HEK293 (cell line): ENCODE results near the gene VPS13C.

Experiments
- CTCF ChIA-PET: fragments of 350-600 bp; formaldehyde crosslinking; extraction: SDS; loops from one replicate; lab custom pipeline; 2021; ENCODE audit warnings: antibody characterized with exemption; lab: Yijun Ruan, JAX
- POLR2A ChIA-PET: fragments of 300-600 bp; formaldehyde crosslinking; extraction: SDS; loops from one replicate; lab custom pipeline; 2020; ENCODE audit warnings: antibody characterized with exemption, inconsistent platforms; lab: Yijun Ruan, JAX
- H3K27ac ChIP-seq: fragments of 200-500 bp; sonication (Bioruptor generic); 2 replicates; pipeline ENCODE4 v1.5.1; 2014; ENCODE audit warnings: low read depth, low read length, control low read depth, inconsistent platforms; ENCODE audit errors: extremely low read depth
- H3K36me3 ChIP-seq, 2 experiments: fragments of 200-500 bp in 1 of 2; sonication (Bioruptor generic) in 1 of 2; 1 replicate in 1 of 2; 2 replicates in 1 of 2; pipeline ENCODE4 v1.5.1; 2014 to 2017; ENCODE audit warnings: inconsistent platforms in 2 of 2, low read length in 2 of 2; ENCODE audit not compliant: control insufficient read depth in 2 of 2, insufficient read depth in 1 of 2
- H3K4me1 ChIP-seq: fragments of 200-500 bp; sonication (Bioruptor generic); 2 replicates; pipeline ENCODE4 v1.5.1; 2014; ENCODE audit warnings: mild to moderate bottlenecking, low read length, inconsistent platforms; ENCODE audit not compliant: control insufficient read depth, insufficient read depth
- H3K4me3 ChIP-seq: 2 replicates; pipeline ENCODE4 v1.5.1; 2011; ENCODE audit warnings: low read depth, mild to moderate bottlenecking, control low read depth, low read length, moderate library complexity
- H3K9me3 ChIP-seq: fragments of 200-500 bp; sonication (Bioruptor generic); 2 replicates; pipeline ENCODE4 v1.5.1; 2014; ENCODE audit warnings: low read depth, low read length, inconsistent platforms; ENCODE audit not compliant: control insufficient read depth, insufficient read depth
- AEBP2 ChIP-seq: fragments of 450-650 bp; formaldehyde crosslinking; IDR thresholded peaks from 2 replicates; pipeline ENCODE4 v1.5.1; 2016; ENCODE audit warnings: missing biosample characterization, missing genetic modification characterization, borderline replicate concordance
- ATF2 ChIP-seq: fragments of 450-650 bp; formaldehyde crosslinking; IDR thresholded peaks from 2 replicates; pipeline ENCODE4 v1.5.1; 2016; ENCODE audit warnings: missing biosample characterization, missing genetic modification characterization, low read depth
- BCL11B ChIP-seq: fragments of 450-650 bp; formaldehyde crosslinking; IDR thresholded peaks from 2 replicates; pipeline ENCODE4 v1.5.1; 2016; ENCODE audit warnings: low read depth, missing biosample characterization, missing genetic modification characterization
- EGR2 ChIP-seq: fragments of 450-650 bp; formaldehyde crosslinking; IDR thresholded peaks from 2 replicates; pipeline ENCODE4 v1.5.1; 2016; ENCODE audit warnings: low read depth, missing biosample characterization, missing genetic modification characterization
- INSM2 ChIP-seq: fragments of 450-650 bp; formaldehyde crosslinking; IDR thresholded peaks from 2 replicates; pipeline ENCODE4 v1.5.1; 2016; ENCODE audit warnings: missing biosample characterization, missing genetic modification characterization
- KLF1 ChIP-seq: fragments of 450-650 bp; formaldehyde crosslinking; IDR thresholded peaks from 2 replicates; pipeline ENCODE4 v1.5.1; 2016; ENCODE audit warnings: missing biosample characterization, missing genetic modification characterization
- OVOL3 ChIP-seq: fragments of 450-650 bp; formaldehyde crosslinking; IDR thresholded peaks from 2 replicates; pipeline ENCODE4 v1.5.1; 2016; ENCODE audit warnings: missing biosample characterization, missing genetic modification characterization
- PRDM1 ChIP-seq: fragments of 450-650 bp; formaldehyde crosslinking; IDR thresholded peaks from 2 replicates; pipeline ENCODE4; 2016; ENCODE audit warnings: missing biosample characterization, missing genetic modification characterization
- REPIN1 ChIP-seq: fragments of 450-650 bp; formaldehyde crosslinking; IDR thresholded peaks from 2 replicates; pipeline ENCODE4 v1.5.1; 2017; ENCODE audit warnings: missing biosample characterization, missing genetic modification characterization, low read depth
- TRIM28 ChIP-seq: IDR thresholded peaks from 2 replicates; pipeline ENCODE4 v1.6.1; 2011; ENCODE audit warnings: low read length, control low read depth, borderline replicate concordance
- ZBTB11 ChIP-seq: fragments of 450-650 bp; formaldehyde crosslinking; conservative IDR thresholded peaks from 2 replicates; pipeline ENCODE4 v1.5.1; 2016; ENCODE audit warnings: low read depth, missing biosample characterization, missing genetic modification characterization
- ZBTB6 ChIP-seq: fragments of 450-650 bp; formaldehyde crosslinking; IDR thresholded peaks from 2 replicates; pipeline ENCODE4 v1.5.1; 2017; ENCODE audit warnings: missing biosample characterization, missing genetic modification characterization
- ZFP3 ChIP-seq: fragments of 450-650 bp; formaldehyde crosslinking; IDR thresholded peaks from 2 replicates; pipeline ENCODE4 v1.5.1; 2016; ENCODE audit warnings: low read depth, missing biosample characterization, missing genetic modification characterization
- ZNF132 ChIP-seq: fragments of 450-650 bp; formaldehyde crosslinking; IDR thresholded peaks from 2 replicates; pipeline ENCODE4 v1.5.1; 2017; ENCODE audit warnings: missing biosample characterization, missing genetic modification characterization, borderline replicate concordance
- ZNF354C ChIP-seq: fragments of 450-650 bp; formaldehyde crosslinking; IDR thresholded peaks from 2 replicates; pipeline ENCODE4 v1.5.1; 2016; ENCODE audit warnings: missing biosample characterization, missing genetic modification characterization, low read depth, borderline replicate concordance
- ZNF555 ChIP-seq: fragments of 450-650 bp; formaldehyde crosslinking; conservative IDR thresholded peaks from 2 replicates; pipeline ENCODE4 v1.5.1; 2017; ENCODE audit warnings: missing biosample characterization, mild to moderate bottlenecking, missing genetic modification characterization, inconsistent platforms
- ZNF660 ChIP-seq: fragments of 450-650 bp; IDR thresholded peaks from 2 replicates; pipeline ENCODE4 v1.5.1; 2018; ENCODE audit warnings: missing biosample characterization, mild to moderate bottlenecking, missing genetic modification characterization
- ZNF664 ChIP-seq: fragments of 450-650 bp; formaldehyde crosslinking; IDR thresholded peaks from 2 replicates; pipeline ENCODE4 v1.5.1; 2016; ENCODE audit warnings: missing biosample characterization, missing genetic modification characterization
- ZNF707 ChIP-seq: fragments of 450-650 bp; formaldehyde crosslinking; IDR thresholded peaks from 2 replicates; pipeline ENCODE4 v1.5.1; 2016; ENCODE audit warnings: missing biosample characterization, missing genetic modification characterization
- ZNF76 ChIP-seq: fragments of 450-650 bp; formaldehyde crosslinking; IDR thresholded peaks from 2 replicates; pipeline ENCODE4; 2016; ENCODE audit warnings: low read depth, missing biosample characterization, missing genetic modification characterization, borderline replicate concordance
- ZNF777 ChIP-seq: fragments of 450-650 bp; formaldehyde crosslinking; IDR thresholded peaks from 2 replicates; pipeline ENCODE4 v1.5.1; 2017; ENCODE audit warnings: missing biosample characterization, missing genetic modification characterization, borderline replicate concordance
- ZNF791 ChIP-seq: fragments of 450-650 bp; formaldehyde crosslinking; IDR thresholded peaks from 2 replicates; pipeline ENCODE4 v1.5.1; 2016; ENCODE audit warnings: missing biosample characterization, missing genetic modification characterization
- ZNF843 ChIP-seq: fragments of 450-650 bp; formaldehyde crosslinking; IDR thresholded peaks from 2 replicates; pipeline ENCODE4 v1.5.1; 2016; ENCODE audit warnings: missing biosample characterization, missing genetic modification characterization
- ZSCAN4 ChIP-seq: fragments of 450-650 bp; formaldehyde crosslinking; IDR thresholded peaks from 2 replicates; pipeline ENCODE4 v1.5.1; 2017; ENCODE audit warnings: missing biosample characterization, missing genetic modification characterization

The VPS13C gene

GRCh38 chr15:62057341-62057980 is 2.8 kb downstream of the VPS13C start:
- Histone ChIP-seq H3K36me3 (no peaks in the 10 kb centered on the region), H3K4me3 (no peak overlapping the region), H3K27ac (no peak overlapping the region), H3K4me1 (no peaks in the 10 kb centered on the region; the same call in 1 of the 2 replicates)
- POLR2A ChIA-PET = no interaction called here
- TF ChIP-seq PRDM1 (tag by site-specific recombination) (no peak), ZNF132 (tag by site-specific recombination) (no peak), REPIN1 (tag by site-specific recombination) (no peak), ZNF76 (no peak), ZNF791 (tag by site-specific recombination) (no peak), EGR2 (tag by site-specific recombination) (no peak)
- TF ChIP-seq, all 188 proteins: peak for 0
- no peaks in the 10 kb centered on the region for H3K9me3 ChIP-seq
- CTCF ChIA-PET = interaction anchor here (0.7 kb wide), 1 partner anchor 32 kb away, joined by 3 read pairs; no protein-coding TSS in a partner anchor

- TF ChIP-seq BCL11B (tag by site-specific recombination) (no peak), ZBTB11 (no peak), ZNF843 (no peak), ATF2 (tag by site-specific recombination) (no peak), TRIM28 (no peak), ZNF555 (tag by site-specific recombination) (no peak), ZNF660 (no peak), KLF1 (tag by site-specific recombination) (no peak), INSM2 (no peak), ZNF664 (tag by site-specific recombination) (no peak), REPIN1 (tag by site-specific recombination) (no peak), ZNF132 (tag by site-specific recombination) (no peak), OVOL3 (tag by site-specific recombination) (no peak), ZNF354C (tag by site-specific recombination) (no peak), ZNF707 (tag by site-specific recombination) (no peak), ZNF777 (tag by site-specific recombination) (no peak), ZFP3 (tag by site-specific recombination) (no peak), AEBP2 (tag by site-specific recombination) (no peak), ZSCAN4 (tag by site-specific recombination) (no peak), ZBTB6 (tag by site-specific recombination) (no peak)
- TF ChIP-seq, all 188 proteins: peak for 0
- Histone ChIP-seq H3K4me3 (no peak overlapping the region), H3K36me3 (no peaks in the 10 kb centered on the region), H3K4me1 (peaks cover 3% of the 10 kb centered on the region; the same call in 1 of the 2 replicates), H3K9me3 (no peaks in the 10 kb centered on the region), H3K27ac (no peak overlapping the region)
- ChIA-PET CTCF (no interaction called here), POLR2A (no interaction called here)
Measured at GRCh38 chr15:62054979-62055378, 5.3 kb downstream of the VPS13C start.
